ENCODE results near the gene OR14K1.

OR14K1 gene

DNA sequence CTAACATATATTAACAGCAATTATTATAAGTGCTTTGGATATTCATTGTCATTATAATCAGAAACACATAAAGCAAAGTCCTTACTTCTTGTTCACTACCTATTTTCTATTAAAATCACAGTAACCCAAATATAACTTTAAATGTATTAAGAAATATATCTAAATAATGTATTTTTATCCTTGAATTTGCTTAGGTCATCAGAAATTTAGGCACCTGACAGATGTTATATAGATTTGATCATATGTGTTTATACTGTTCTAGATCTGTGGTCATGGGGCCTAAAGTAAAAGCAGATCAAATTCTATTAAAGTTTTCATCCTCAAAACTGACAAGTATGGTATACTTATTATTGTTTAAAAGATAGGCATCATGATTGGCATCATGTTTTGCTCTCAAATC lies 31.2 kb downstream of the OR14K1 start:
- Histone ChIP-seq H3K27ac (ENCODE audit: poor library complexity, severe bottlenecking) (no peak overlapping the region), H3K36me3 (ENCODE audit: low read depth) (no peaks in the 10 kb centered on the region), H3K4me1 (ENCODE audit: insufficient read depth, poor library complexity, severe bottlenecking) (no peaks in the 10 kb centered on the region), H3K9me3 (ENCODE audit: severe bottlenecking) (no peaks in the 10 kb centered on the region), H3K4me3 (ENCODE audit: severe bottlenecking) (no peak overlapping the region), H3K27me3 (ENCODE audit: insufficient read depth, poor library complexity, severe bottlenecking) (no peaks in the 10 kb centered on the region)
- DNase-seq (ENCODE audit: low spot score) (no peak), ATAC-seq (ENCODE audit: low read depth) (no peak)
- TF ChIP-seq, protein P1, sequence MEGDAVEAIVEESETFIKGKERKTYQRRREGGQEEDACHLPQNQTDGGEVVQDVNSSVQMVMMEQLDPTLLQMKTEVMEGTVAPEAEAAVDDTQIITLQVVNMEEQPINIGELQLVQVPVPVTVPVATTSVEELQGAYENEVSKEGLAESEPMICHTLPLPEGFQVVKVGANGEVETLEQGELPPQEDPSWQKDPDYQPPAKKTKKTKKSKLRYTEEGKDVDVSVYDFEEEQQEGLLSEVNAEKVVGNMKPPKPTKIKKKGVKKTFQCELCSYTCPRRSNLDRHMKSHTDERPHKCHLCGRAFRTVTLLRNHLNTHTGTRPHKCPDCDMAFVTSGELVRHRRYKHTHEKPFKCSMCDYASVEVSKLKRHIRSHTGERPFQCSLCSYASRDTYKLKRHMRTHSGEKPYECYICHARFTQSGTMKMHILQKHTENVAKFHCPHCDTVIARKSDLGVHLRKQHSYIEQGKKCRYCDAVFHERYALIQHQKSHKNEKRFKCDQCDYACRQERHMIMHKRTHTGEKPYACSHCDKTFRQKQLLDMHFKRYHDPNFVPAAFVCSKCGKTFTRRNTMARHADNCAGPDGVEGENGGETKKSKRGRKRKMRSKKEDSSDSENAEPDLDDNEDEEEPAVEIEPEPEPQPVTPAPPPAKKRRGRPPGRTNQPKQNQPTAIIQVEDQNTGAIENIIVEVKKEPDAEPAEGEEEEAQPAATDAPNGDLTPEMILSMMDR (IDR thresholded peaks at IDR 0.05; ENCODE audit: poor library complexity, severe bottlenecking) = no peak
